Upper lobe of right lung (tissue), 1 donor: Measurements from ENCODE around the gene CLBA1. TPM values are rescaled to one million over a fixed set of nuclear protein-coding genes. Genes with fewer than 3 reads are reported as not detected.

ENCODE experiments used
- ATAC-seq: fragments of 200-7000 bp; cut with Tn5 transposase; one replicate; pipeline ENCODE4 v1.9.1; 2020; ENCODE audit warnings: mild to moderate bottlenecking, moderate library complexity
- DNase-seq: peaks from one replicate; pipeline ENCODE4 v3.0.0-alpha.2; 2020
- H3K27ac ChIP-seq: fragments of 200-600 bp; one replicate; pipeline ENCODE4 v1.8.0; 2022
- H3K27me3 ChIP-seq: fragments of 200-600 bp; one replicate; pipeline ENCODE4 v1.8.0; 2022; ENCODE audit warnings: mild to moderate bottlenecking
- H3K36me3 ChIP-seq: fragments of 200-600 bp; one replicate; pipeline ENCODE4 v1.8.0; 2022
- H3K4me1 ChIP-seq: fragments of 200-600 bp; one replicate; pipeline ENCODE4 v1.8.0; 2022
- H3K4me3 ChIP-seq: fragments of 200-600 bp; one replicate; pipeline ENCODE4 v1.8.0; 2022; ENCODE audit warnings: mild to moderate bottlenecking
- H3K9me3 ChIP-seq: fragments of 200-600 bp; one replicate; pipeline ENCODE4 v1.8.0; 2022
- CTCF ChIP-seq: fragments of 200-600 bp; IDR thresholded peaks from one replicate; pipeline ENCODE4 v1.8.0; 2022; ENCODE audit warnings: antibody characterized with exemption
- intact Hi-C: fragments of 100-400 bp; cut with DNase I; formaldehyde crosslinking; loops from one replicate; pipeline ENCODE4 v1.11.0; 2022
- total RNA-seq: library from RNA; stranded (reverse); fragmentation: NEBNext Ultra II Directional; extraction: Animal tissue kit (Norgen Biotek cat#: 25700); gene quantifications from one replicate; pipeline ENCODE4 v1.2.1, GENCODE V29; 2021
- donor health status: DM: no; HTN: yes; CAD: no; lungs with severe emphysema.

The CLBA1 gene
- total RNA-seq, 1 donor from 2014 or later, result 6.9 TPM

- no peak for TF ChIP-seq CTCF
- Histone ChIP-seq H3K4me1 (no peaks in the 10 kb centered on the region), H3K9me3 (no peaks in the 10 kb centered on the region), H3K36me3 (no peaks in the 10 kb centered on the region), H3K27me3 (no peaks in the 10 kb centered on the region), H3K27ac (no peak overlapping the region), H3K4me3 (no peak overlapping the region)
- no peak for ATAC-seq
- DNase-seq, result no peak
- intact Hi-C loops, result loop anchor here (5.0 to 10.0 kb wide), 2 partner anchors 72 to 145 kb away; no protein-coding TSS in a partner anchor
Observed at GRCh38 chr14:105039458-105040205, 54.0 kb downstream of the CLBA1 start.

- no peak overlapping the region for H3K4me3 ChIP-seq
- H3K27ac ChIP-seq, result no peak overlapping the region
- H3K9me3 ChIP-seq, result no peaks in the 10 kb centered on the region
- ATAC-seq (no peak), DNase-seq (no peak)
- TF ChIP-seq CTCF, result no peak
- H3K36me3 ChIP-seq, result no peaks in the 10 kb centered on the region
- H3K4me1 ChIP-seq, result no peaks in the 10 kb centered on the region
- intact Hi-C loops, result loop anchor here (5.0 to 10.0 kb wide), 2 partner anchors 75 to 147 kb away; no protein-coding TSS in a partner anchor
- H3K27me3 ChIP-seq, result no peaks in the 10 kb centered on the region
Observed at GRCh38 chr14:105041841-105042765, 56.5 kb downstream of the CLBA1 start.

- DNase-seq, result no peak
- intact Hi-C loops, result loop anchor here (5.0 to 10.0 kb wide), 2 partner anchors 76 to 148 kb away; no protein-coding TSS in a partner anchor
- TF ChIP-seq CTCF, result no peak
Observed at GRCh38 chr14:105042813-105043212, 57.2 kb downstream of the CLBA1 start.

GRCh38 chr14:105043641-105044040 is 58.1 kb downstream of the CLBA1 start:
- intact Hi-C loops, result loop anchor here (5.0 to 10.0 kb wide), 2 partner anchors 76 to 149 kb away; no protein-coding TSS in a partner anchor
- no peak for ATAC-seq

More at GRCh38 chr14:105042813-105043212, 57.2 kb downstream of the CLBA1 start:
- Histone ChIP-seq H3K27me3 (no peaks in the 10 kb centered on the region), H3K4me1 (no peaks in the 10 kb centered on the region), H3K9me3 (no peaks in the 10 kb centered on the region), H3K4me3 (no peak overlapping the region), H3K36me3 (no peaks in the 10 kb centered on the region), H3K27ac (no peak overlapping the region)
- no peak for ATAC-seq

More at GRCh38 chr14:105043641-105044040, 58.1 kb downstream of the CLBA1 start:
- Histone ChIP-seq H3K4me3 (no peak overlapping the region), H3K4me1 (no peaks in the 10 kb centered on the region), H3K27me3 (no peaks in the 10 kb centered on the region), H3K27ac (no peak overlapping the region), H3K9me3 (no peaks in the 10 kb centered on the region), H3K36me3 (no peaks in the 10 kb centered on the region)
- no peak for TF ChIP-seq CTCF
- no peak for DNase-seq

Other genes with a start within 250 kb of the CLBA1 start
- gene SIVA1, start 232.6 kb upstream of the CLBA1 start, total RNA-seq, result 66.1 TPM
- 174 TPM for gene AKT1, start 190.0 kb upstream of the CLBA1 start, total RNA-seq
- 12.3 TPM for gene ZBTB42, start 184.7 kb upstream of the CLBA1 start, total RNA-seq
- 30.3 TPM for gene CEP170B, start 120.5 kb upstream of the CLBA1 start, total RNA-seq
- 3.1 TPM for gene PLD4, start 60.9 kb upstream of the CLBA1 start, total RNA-seq
- gene AHNAK2, start 7.4 kb upstream of the CLBA1 start, total RNA-seq, result 13.7 TPM
- gene CDCA4, start 35.3 kb downstream of the CLBA1 start, total RNA-seq, result 4.1 TPM
- 6.7 TPM for gene GPR132, start 79.6 kb downstream of the CLBA1 start, total RNA-seq
- 31.2 TPM for gene JAG2, start 183.0 kb downstream of the CLBA1 start, total RNA-seq
- 59.1 TPM for gene NUDT14, start 195.5 kb downstream of the CLBA1 start, total RNA-seq